Medulla oblongata (tissue), 1 donor: ENCODE data around the gene GCN1.

Source experiments
- DNase-seq: peaks from one replicate; pipeline ENCODE4 v3.0.0-alpha.2; 2015; ENCODE audit errors: extremely low spot score

GCN1 gene

DNA sequence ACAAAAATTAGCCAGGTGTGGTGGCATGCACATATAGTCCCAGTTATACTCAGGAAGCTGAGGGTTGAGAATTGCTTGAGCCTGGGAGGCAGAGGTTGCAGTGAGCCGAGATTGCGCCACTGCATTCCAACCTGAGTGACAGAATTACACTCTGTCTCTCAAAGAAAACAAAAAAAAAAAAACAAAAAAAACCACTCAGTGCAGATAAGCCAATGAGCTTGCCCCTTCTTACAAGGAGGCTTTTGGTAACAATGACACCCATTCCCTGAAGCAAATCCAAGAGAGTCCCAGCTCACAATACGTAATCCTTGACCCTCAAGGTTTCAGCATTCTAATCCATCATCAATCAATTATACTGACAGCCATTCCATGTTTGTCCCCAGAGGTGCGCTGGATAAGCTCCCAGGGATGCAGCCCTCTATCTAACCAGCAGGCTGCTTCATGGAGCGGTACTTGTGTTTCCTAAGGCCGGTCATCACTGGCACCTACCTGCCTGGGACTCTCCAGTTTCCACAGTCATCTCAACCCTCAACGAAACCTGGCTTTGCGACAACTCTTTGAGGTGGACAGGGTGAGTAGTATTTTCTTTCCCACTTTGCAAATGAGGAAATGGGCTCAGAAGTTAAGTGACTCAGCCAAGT lies 12.4 kb downstream of the GCN1 start:
- no peak for DNase-seq

GRCh38 chr12:120180975-120181374 lies 13.5 kb downstream of the GCN1 start:
- no peak for DNase-seq

- no peak for DNase-seq
Observed at GRCh38 chr12:120175537-120175936, 19.0 kb downstream of the GCN1 start.

DNA sequence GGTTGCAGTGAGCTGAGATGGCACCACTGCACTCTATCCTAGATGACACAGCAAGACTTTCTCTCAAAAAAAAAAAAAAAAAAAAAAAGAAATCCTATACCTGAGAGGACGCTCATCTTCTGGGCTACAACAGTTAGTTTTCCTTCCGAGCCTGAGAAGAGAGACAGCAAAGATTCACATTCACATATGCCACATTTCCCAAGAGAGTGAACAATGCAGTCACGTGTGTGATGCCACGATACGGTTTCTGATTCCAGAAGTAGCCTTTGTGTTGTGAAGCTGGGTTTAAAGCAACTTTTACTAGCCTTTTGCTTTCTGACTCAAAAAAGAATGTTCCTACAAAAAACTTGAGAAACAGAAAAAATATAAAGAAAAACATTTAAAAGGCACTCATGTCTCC lies 19.5 kb downstream of the GCN1 start:
- no peak for DNase-seq

GRCh38 chr12:120172053-120172452 lies 22.5 kb downstream of the GCN1 start:
- no peak for DNase-seq

GRCh38 chr12:120170631-120171030 lies 23.9 kb downstream of the GCN1 start:
- DNase-seq: no peak

GRCh38 chr12:120169946-120170345 lies 24.6 kb downstream of the GCN1 start:
- no peak for DNase-seq

- no peak for DNase-seq
Observed at GRCh38 chr12:120168337-120168736, 26.2 kb downstream of the GCN1 start.

DNA sequence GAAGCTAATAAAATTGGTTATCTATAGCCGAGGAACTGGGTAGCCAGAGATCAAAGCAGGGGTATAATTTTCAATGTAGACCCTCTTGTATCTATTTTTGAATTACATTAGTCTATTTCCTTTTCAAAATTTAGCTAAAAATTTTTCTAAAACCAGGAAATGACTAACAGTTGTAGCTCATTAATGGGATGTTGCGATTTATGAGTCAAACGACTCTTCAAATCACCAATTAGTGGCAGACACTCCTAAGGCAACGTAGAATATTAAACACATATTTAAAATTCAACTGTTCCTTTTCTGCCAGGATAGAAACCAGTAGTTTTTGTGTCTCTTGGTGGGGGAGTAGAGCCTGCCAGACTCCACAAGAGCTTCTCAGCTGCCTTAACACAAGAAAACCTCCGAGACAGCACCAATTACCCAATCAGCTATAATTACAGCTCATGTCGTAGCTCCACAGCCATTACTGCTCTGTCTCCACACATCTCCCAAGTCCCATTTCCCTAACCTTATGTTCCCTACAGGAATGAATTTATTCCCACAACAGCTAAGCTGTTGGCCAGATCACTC lies 26.9 kb downstream of the GCN1 start:
- no peak for DNase-seq

DNA sequence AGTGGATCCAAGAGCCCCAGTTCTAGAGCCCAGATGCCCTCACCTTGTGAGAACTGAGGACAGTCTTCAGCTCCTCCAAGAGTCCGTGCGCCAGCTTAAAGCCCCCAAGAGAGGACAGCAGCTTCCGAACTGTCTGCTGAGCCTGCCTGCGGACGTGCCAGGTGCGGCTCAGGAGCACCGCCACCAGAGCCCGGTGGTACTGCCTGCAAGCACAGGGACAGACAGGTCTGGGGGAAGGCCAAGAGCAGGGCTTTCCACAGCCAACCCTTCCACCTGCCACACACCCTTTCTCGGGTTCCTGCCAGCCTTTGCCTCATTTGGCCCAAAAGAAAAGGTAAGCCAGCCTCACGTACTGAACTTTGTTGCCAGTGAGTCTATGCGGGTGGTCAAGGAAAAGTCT lies 30.2 kb downstream of the GCN1 start:
- no peak for DNase-seq

GRCh38 chr12:120162763-120163162 lies 31.8 kb downstream of the GCN1 start:
- DNase-seq: no peak

DNA sequence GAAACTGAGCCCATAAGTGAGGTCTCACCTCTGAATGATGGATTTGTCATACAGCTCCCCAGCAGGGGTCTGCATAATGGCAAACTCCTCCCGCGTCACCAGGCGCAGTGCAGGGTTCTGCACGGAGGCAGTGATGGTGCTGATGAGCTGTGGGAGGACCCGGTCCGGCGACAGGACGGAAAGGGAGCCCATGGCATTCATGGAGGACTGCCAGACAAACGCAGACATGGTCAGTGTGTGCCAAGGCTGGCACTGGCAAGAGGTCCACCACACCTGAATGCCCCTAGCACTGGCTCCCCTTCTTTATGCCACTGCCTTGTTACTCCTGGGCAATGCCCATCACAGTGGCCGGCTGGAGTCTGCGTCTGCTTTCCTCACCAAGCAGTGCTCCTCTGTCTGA lies 32.7 kb downstream of the GCN1 start:
- no peak for DNase-seq

DNA sequence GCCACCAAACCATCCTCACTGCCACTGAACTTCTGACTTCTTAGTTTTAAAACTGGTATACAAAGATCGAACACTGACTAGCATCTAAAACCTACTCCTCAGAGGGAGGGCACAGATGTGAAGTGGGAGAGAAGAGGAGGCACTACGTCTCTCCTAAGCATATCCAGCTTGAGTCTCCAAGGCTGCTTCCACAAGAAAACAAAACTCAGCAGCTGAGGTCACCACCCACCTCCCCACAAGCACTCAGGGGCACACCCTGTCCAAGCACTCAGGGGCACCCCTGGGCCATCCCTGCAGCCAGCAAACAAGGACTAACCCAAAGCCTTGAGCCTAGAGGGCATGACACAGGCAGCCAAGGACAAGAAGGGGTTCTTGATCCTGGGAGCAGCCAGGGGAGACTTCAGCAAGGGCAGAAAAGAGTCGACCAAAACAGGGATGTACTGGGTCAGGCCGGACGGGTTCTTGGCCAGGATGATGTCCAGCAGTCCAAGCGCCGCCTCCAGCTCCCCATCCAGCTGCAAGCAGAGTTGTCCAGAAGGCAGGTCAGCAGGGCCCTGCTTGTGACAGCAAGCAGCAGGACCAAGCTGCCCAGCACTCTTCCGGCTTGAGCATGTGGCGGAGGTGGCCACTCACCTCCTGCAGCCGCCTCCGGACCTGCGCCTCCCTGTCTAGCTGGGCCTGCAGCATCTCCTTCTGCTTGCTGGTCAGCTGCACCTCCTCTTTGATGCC lies 34.8 kb downstream of the GCN1 start:
- no peak for DNase-seq

DNA sequence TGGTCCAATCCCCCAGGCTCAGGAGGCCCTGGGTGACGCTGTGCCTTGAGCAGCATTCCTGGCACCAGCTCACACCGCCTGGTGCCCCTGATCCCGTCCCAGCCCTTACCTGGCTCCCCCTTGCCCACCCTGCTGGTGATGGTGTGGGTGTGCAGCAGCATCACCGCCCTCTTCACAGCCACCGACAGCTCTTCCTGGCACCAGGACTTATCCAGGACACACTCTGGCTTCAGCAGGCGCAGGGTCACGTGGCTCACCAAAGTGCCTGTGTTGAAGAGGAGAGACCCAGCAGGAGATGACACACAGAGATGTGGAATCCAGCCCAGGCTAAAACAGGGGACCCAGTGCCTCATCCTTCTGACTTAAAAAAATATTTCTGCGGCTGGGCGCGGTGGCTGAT lies 36.2 kb downstream of the GCN1 start:
- no peak for DNase-seq

DNA sequence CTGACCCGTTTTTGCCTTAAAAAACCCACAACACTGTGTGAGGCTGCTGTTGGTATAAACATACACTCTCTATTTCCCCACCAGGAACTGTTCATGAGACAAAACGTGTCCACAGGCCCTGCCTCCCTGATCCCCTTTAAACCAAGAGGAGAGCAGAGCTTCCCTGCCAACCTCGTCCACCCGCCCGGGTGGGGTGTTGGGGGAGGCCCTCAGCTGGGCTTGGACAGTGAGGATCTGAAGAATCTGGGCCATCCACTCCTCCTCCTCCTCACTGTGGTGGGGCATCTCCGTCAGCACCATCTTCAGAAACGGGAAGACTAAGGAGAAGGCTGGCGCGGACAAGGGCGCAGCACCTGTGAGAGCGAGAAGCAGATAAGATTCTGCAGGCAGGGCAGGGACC lies 36.8 kb downstream of the GCN1 start:
- no peak for DNase-seq

DNA sequence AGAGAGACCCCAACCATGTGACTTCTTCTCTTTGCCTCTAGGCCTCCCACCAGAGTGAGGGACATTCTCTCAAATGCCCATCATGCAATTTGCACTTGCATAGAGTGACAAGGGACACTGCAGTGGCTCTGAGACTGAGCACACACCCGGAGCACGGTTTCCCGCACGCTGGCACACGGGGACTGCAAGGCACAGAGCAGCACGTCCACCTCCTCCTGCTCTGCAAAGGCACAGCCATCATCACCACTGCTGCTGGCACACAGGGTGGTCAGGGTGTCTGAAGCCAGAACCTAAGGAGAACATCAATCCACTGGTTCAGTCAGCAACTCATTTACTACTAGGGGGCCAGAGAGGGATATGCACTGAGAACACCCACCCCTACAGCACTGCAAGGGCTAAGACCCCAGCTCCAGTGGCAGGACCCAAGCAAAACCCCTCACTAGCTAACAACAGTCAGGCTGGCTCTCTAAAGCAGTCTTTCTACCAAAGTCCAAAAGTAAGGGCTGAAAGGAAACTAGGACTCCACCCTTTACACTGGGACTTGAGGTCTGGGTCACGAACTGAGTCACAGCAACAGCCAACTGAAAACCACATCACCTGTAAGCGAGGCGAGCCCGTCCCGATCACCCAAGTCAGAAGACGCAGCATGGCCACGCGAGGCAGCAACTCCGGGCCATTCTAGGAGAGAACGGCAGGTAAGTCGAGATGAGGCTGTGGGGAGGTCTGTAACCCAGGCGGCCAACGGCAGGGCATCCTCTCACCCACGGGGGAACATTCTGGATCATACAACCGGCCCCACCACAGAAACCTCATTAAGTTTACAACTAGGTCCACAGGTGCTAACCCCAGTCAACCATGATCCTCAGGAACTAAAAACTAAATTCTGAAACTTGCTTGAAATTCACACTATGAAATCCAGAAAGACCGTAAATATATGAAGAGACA lies 37.9 kb downstream of the GCN1 start:
- DNase-seq: no peak

DNA sequence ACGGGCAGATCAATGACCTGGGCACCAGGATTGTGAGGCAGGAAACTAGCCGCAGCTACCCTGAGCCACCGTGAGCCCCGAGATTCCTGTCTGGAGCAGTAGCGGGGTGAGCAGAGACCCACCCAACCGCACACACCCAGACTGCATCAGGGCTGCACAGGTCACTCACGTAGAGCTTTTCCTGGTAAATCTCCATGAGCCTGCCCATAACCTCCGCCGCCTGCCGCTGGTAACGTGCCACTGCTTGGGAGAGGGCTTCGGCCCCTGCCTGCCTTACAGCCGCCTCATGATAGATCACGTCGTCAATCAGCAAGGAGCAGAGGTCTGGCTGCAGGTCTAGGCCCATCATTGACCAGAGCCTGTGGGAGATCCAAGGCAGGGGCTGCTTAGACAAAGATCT lies 39.4 kb downstream of the GCN1 start:
- DNase-seq: no peak

DNA sequence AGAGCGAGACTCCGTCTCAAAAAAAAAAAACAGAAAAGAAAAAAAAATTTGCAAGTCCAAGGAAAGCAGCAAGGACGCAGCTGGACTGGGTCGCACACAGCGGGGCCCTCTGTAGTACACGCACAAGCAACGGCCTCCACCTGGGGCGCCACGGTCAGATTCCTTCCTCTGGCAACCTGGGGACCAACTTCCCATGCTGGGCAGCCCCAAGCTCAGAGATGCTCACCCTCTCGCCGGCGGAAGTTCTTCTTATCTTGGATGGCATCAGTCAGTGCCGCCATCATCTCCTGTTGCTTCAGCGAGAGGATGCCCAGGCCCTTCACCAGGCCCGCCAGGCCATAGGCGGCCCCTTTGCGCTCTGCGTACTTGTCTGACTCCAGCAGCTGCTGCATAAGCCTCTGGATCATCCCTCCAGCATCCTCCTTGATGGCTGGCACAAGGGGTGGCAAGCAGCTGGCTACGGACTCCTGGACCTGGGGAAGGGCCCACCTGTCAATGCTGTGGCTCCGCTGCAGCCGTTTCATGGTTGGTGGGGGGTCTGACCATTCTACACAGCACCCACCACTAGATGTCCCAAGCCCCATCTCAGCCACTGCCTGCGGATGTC lies 43.5 kb downstream of the GCN1 start:
- DNase-seq: no peak

GRCh38 chr12:120148011-120148410 lies 46.5 kb downstream of the GCN1 start:
- DNase-seq: no peak

- no peak for DNase-seq
Observed at GRCh38 chr12:120145164-120145563, 49.4 kb downstream of the GCN1 start.

DNA sequence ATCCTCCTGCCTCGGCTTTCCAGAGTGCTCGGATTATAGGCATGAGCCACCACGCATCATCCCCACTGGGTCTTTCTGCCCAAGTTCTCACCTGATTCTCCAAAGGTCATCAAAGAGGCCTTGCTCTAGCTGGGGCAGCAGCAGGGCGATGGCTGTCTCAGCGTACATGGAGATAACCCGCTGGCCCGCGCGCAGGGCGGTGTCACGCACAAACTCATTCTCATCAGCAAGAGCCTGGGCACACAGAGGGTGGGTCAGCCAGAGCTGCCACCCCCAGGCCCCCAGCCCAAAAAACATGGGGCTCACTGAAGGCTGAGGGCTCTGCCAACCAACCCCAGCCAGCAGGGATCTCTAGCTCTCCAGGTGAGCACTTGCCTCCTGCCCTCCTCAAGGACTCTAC lies 50.3 kb downstream of the GCN1 start:
- no peak for DNase-seq
